H1 (cell line): ENCODE measurements around the gene ALKAL2. TPM values are rescaled to one million over a fixed set of nuclear protein-coding genes. Genes with fewer than 3 reads are reported as not detected.
A peak's percentile ranks its signal among the peaks of the same experiment; 100 is the strongest.

Source experiments
- CTCF ChIA-PET: fragments of 300-600 bp; sonication (Branson Sonifier 250); formaldehyde crosslinking; loops from one replicate; lab custom pipeline; 2021; ENCODE audit not compliant: partially characterized antibody; lab: Charles Lee
- POLR2A ChIA-PET: fragments of 300-600 bp; sonication (Branson Sonifier 250); formaldehyde crosslinking; loops from one replicate; lab custom pipeline; 2021; ENCODE audit warnings: inconsistent platforms; ENCODE audit not compliant: partially characterized antibody; lab: Charles Lee
- DNase-seq, 2 experiments: peaks; one replicate each; pipeline versions ENCODE4 v3.0.0 to v3.0.0-alpha.2; 2010 to 2022; ENCODE audit warnings: low spot score in 2 of 2, low read depth in 1 of 2, mixed read lengths in 1 of 2
- FAIRE-seq: peaks from 2 replicates; lab custom pipeline; 2011; peaks lifted over from hg19 to GRCh38; lab: Jason Lieb, UNC
- H2AFZ ChIP-seq: 2 replicates; pipeline ENCODE4 v1.8.1; 2012; ENCODE audit warnings: low read length, inconsistent platforms
- H2AK5ac ChIP-seq: 2 replicates; pipeline ENCODE4 v1.6.1; 2013; ENCODE audit warnings: low read depth, low read length
- H2BK120ac ChIP-seq: replicated peaks from 2 replicates; pipeline ENCODE3; 2013; ENCODE audit warnings: low read depth, low read length, inconsistent platforms
- H2BK12ac ChIP-seq: 2 replicates; pipeline ENCODE4 v1.6.1; 2013; ENCODE audit warnings: low read depth, low read length
- H2BK15ac ChIP-seq: 2 replicates; pipeline ENCODE4 v1.6.1; 2013; ENCODE audit warnings: low read length
- H2BK20ac ChIP-seq: 2 replicates; pipeline ENCODE4 v1.6.1; 2013; ENCODE audit warnings: low read length
- H2BK5ac ChIP-seq: 2 replicates; pipeline ENCODE4 v1.6.1; 2013; ENCODE audit warnings: low read depth, low read length
- H3K14ac ChIP-seq: 2 replicates; pipeline ENCODE4 v1.6.1; 2013; ENCODE audit warnings: inconsistent platforms; ENCODE audit not compliant: insufficient read length
- H3K18ac ChIP-seq: 2 replicates; pipeline ENCODE4 v1.6.1; 2013; ENCODE audit warnings: low read length; ENCODE audit errors: extremely low read depth
- H3K23ac ChIP-seq: 2 replicates; pipeline ENCODE4 v1.6.1; 2013; ENCODE audit warnings: inconsistent platforms; ENCODE audit not compliant: insufficient read length
- H3K23me2 ChIP-seq: 2 replicates; pipeline ENCODE4 v1.6.1; 2013; ENCODE audit warnings: low read depth, low read length
- H3K27ac ChIP-seq: 2 replicates; pipeline ENCODE4 v1.6.1; 2011; ENCODE audit warnings: low read depth, low read length, inconsistent platforms
- H3K27me3 ChIP-seq, 4 experiments: replicated peaks in 1 of 4; 1 replicate in 1 of 4; 2 replicates in 3 of 4; pipeline versions ENCODE4 v1.6.1 to v1.8.1; 2011 to 2013; ENCODE audit warnings: low read length in 3 of 4, mild to moderate bottlenecking in 3 of 4, inconsistent platforms in 2 of 4, mixed read lengths in 2 of 4, moderate library complexity in 1 of 4; ENCODE audit not compliant: control insufficient read depth in 3 of 4, insufficient read depth in 3 of 4; ENCODE audit errors: extremely low read depth in 1 of 4
- H3K36me3 ChIP-seq, 4 experiments: 2 replicates each; pipeline versions ENCODE4 v1.6.1 to v1.8.1; 2011 to 2013; ENCODE audit warnings: mild to moderate bottlenecking in 4 of 4, low read length in 3 of 4, moderate library complexity in 2 of 4, control low read depth in 1 of 4, inconsistent platforms in 1 of 4; ENCODE audit not compliant: insufficient read depth in 4 of 4, control insufficient read depth in 2 of 4
- H3K4ac ChIP-seq: replicated peaks from 2 replicates; pipeline ENCODE3; 2013; ENCODE audit warnings: low read length, low read depth, mixed read lengths, inconsistent platforms; ENCODE audit not compliant: insufficient read length
- H3K4me1 ChIP-seq, 4 experiments: replicated peaks in 1 of 4; 1 replicate in 1 of 4; 2 replicates in 3 of 4; pipeline versions ENCODE4 v1.6.1 to v1.8.1; 2011 to 2013; ENCODE audit warnings: low read length in 3 of 4, inconsistent platforms in 2 of 4, mixed read lengths in 1 of 4; ENCODE audit not compliant: insufficient read depth in 4 of 4, control insufficient read depth in 3 of 4
- H3K4me2 ChIP-seq, 2 experiments: 2 replicates each; pipeline versions ENCODE4 v1.6.1 to v1.8.1; 2011 to 2013; ENCODE audit warnings: low read depth in 2 of 2, low read length in 2 of 2, control low read depth in 1 of 2, inconsistent platforms in 1 of 2, mild to moderate bottlenecking in 1 of 2; ENCODE audit not compliant: insufficient read depth in 1 of 2
- H3K4me3 ChIP-seq, 4 experiments: fragments of 200-600, 300-600 bp in 1 of 4; sonication (generic), shearing (Covaris generic), sonication (Bioruptor Twin) in 1 of 4; 2 replicates each; pipeline versions ENCODE4 v1.5.1 to v1.8.1; 2011 to 2016; ENCODE audit warnings: low read length in 4 of 4, low read depth in 3 of 4, control low read depth in 2 of 4, inconsistent platforms in 2 of 4, mild to moderate bottlenecking in 2 of 4, mixed read lengths in 1 of 4, moderate library complexity in 1 of 4; ENCODE audit not compliant: insufficient read depth in 2 of 4; ENCODE audit errors: extremely low read depth in 1 of 4
- H3K56ac ChIP-seq: replicated peaks from 2 replicates; pipeline ENCODE3; 2013; ENCODE audit warnings: low read depth, mild to moderate bottlenecking, mixed read lengths, low read length, inconsistent platforms; ENCODE audit not compliant: insufficient read length
- H3K79me1 ChIP-seq: 2 replicates; pipeline ENCODE4 v1.6.1; 2013; ENCODE audit warnings: low read depth, low read length, control low read depth
- H3K79me2 ChIP-seq, 2 experiments: 2 replicates each; pipeline versions ENCODE4 v1.6.1 to v1.8.1; 2012 to 2013; ENCODE audit warnings: low read length in 2 of 2, mild to moderate bottlenecking in 2 of 2, inconsistent platforms in 1 of 2; ENCODE audit not compliant: insufficient read depth in 2 of 2, control insufficient read depth in 1 of 2
- H3K9ac ChIP-seq, 4 experiments: replicated peaks in 1 of 4; 1 replicate in 1 of 4; 2 replicates in 3 of 4; pipeline versions ENCODE4 v1.6.1 to v1.8.1; 2011 to 2013; ENCODE audit warnings: low read depth in 3 of 4, low read length in 3 of 4, control low read depth in 2 of 4, mild to moderate bottlenecking in 2 of 4, moderate library complexity in 2 of 4, inconsistent platforms in 1 of 4; ENCODE audit errors: extremely low read depth in 1 of 4
- H3K9me3 ChIP-seq, 2 experiments: 2 replicates each; pipeline versions ENCODE4 v1.6.1 to v1.8.1; 2012 to 2013; ENCODE audit warnings: mild to moderate bottlenecking in 2 of 2, moderate library complexity in 2 of 2, control low read depth in 1 of 2, inconsistent platforms in 1 of 2, low read depth in 1 of 2, low read length in 1 of 2, mixed read lengths in 1 of 2; ENCODE audit not compliant: insufficient read depth in 2 of 2
- H4K20me1 ChIP-seq, 2 experiments: replicated peaks in 1 of 2; 2 replicates each; pipeline versions ENCODE3 to v1.8.1; 2011 to 2013; ENCODE audit warnings: inconsistent platforms in 2 of 2, low read length in 2 of 2, mild to moderate bottlenecking in 1 of 2; ENCODE audit not compliant: insufficient read depth in 2 of 2, control insufficient read depth in 1 of 2
- H4K5ac ChIP-seq: 2 replicates; pipeline ENCODE4 v1.6.1; 2013; ENCODE audit warnings: low read length, low read depth, mixed read lengths, inconsistent platforms; ENCODE audit not compliant: insufficient read length
- H4K8ac ChIP-seq: 2 replicates; pipeline ENCODE4 v1.8.0; 2013; ENCODE audit warnings: mild to moderate bottlenecking, moderate library complexity, low read length, inconsistent platforms; ENCODE audit not compliant: insufficient read depth; ENCODE audit errors: extremely low read depth
- H4K91ac ChIP-seq: replicated peaks from 2 replicates; pipeline ENCODE3; 2013; ENCODE audit warnings: low read length, mixed read lengths, inconsistent platforms; ENCODE audit not compliant: insufficient read length
- HDAC2 ChIP-seq, 2 experiments: fragments of 300-600 bp in 1 of 2; sonication (generic) in 1 of 2; IDR thresholded peaks; 2 replicates each; pipeline ENCODE4 v1.6.1; 2011 to 2012; ENCODE audit warnings: low read depth in 2 of 2, low read length in 2 of 2, mild to moderate bottlenecking in 2 of 2, moderate library complexity in 2 of 2, borderline replicate concordance in 1 of 2, inconsistent platforms in 1 of 2
- KDM1A ChIP-seq: fragments of 200-600, 300-600 bp; sonication (generic); IDR thresholded peaks from 2 replicates; pipeline ENCODE4 v1.7.1; 2016; ENCODE audit warnings: mild to moderate bottlenecking, low read length, borderline replicate concordance
- SP1 ChIP-seq: IDR thresholded peaks from 2 replicates; pipeline ENCODE4 v1.6.1; 2011; ENCODE audit warnings: low read depth, low read length
- WGBS, 2 experiments: shearing (Covaris generic) in 1 of 2; methylation state at CpG; one replicate each; pipeline versions ENCODE4 v1.1.6 to v1.1.7; 2013 to 2015; ENCODE audit warnings: low lambda C conversion rate in 2 of 2, mixed read lengths in 2 of 2, inconsistent platforms in 1 of 2, low coverage in 1 of 2, missing lambda C conversion rate in 1 of 2; ENCODE audit not compliant: insufficient replicate concordance in 2 of 2, insufficient coverage in 1 of 2, insufficient read length in 1 of 2; ENCODE audit errors: extremely low coverage in 1 of 2, missing lambda C conversion rate in 1 of 2; 5-methylcytosine and 5-hydroxymethylcytosine counted together
- polyA plus RNA-seq, 7 experiments: library from polyadenylated mRNA; depleted of rRNA in 3 of 7; stranded (reverse) in 5 of 7; unstranded in 2 of 7; fragments of >200 nt in 5 of 7; fragments of 200-250 nt in 2 of 7; gene quantifications; 1 replicate in 5 of 7; 2 replicates in 1 of 7; 4 replicates in 1 of 7; pipeline versions ENCODE4 v1.2.1 to v1.2.3, GENCODE V29; 2011 to 2013; ENCODE audit warnings: missing spikeins in 2 of 7, mixed read lengths in 2 of 7
- total RNA-seq: library from RNA; stranded (reverse); fragmentation: NEBNext Ultra II Directional; extraction: Animal tissue kit (Norgen Biotek cat#: 25700); gene quantifications from 2 replicates; pipeline ENCODE4 v1.2.1, GENCODE V29; 2021

Gene ALKAL2
- total and polyA plus RNA-seq, 2 of the 8 experiments (the other 6 are each of a cell fraction or from before 2014, with no cell fraction given) = 4.6 to 11.5 TPM

GRCh38 chr2:286774-287392, 1.0 kb downstream of the ALKAL2 start:
- H3K4ac ChIP-seq = no peak overlapping the region
- H2BK120ac ChIP-seq = no peak overlapping the region
- H3K9me3 ChIP-seq = no peaks in the 10 kb centered on the region
- H3K36me3 ChIP-seq = peaks cover 0 to 8% (median 2%) of the 10 kb centered on the region in 4 experiments; a peak in 3 of 8 replicates
- H2BK20ac ChIP-seq = no peak overlapping the region
- no peak overlapping the region for H3K27ac ChIP-seq
- no peak overlapping the region for H3K14ac ChIP-seq
- H3K23ac ChIP-seq = no peak overlapping the region
- H3K79me1 ChIP-seq = no peaks in the 10 kb centered on the region
- peaks cover 2 to 7% of the 10 kb centered on the region in 2 experiments for H4K20me1 ChIP-seq
- no peak overlapping the region for H2BK15ac ChIP-seq
- DNase-seq (no peak), FAIRE-seq (no peak)
- ChIA-PET POLR2A (interaction anchor here (1.2 to 2.1 kb wide), 3 partner anchors 10 to 22 kb away, joined by 5 to 8 read pairs (median 6); partner anchors contain the start of gene ACP1), CTCF (interaction anchor here (1.1 to 5.1 kb wide), 2 partner anchors 14 to 268 kb away, joined by 3 to 28 read pairs; no protein-coding TSS in a partner anchor)
- H3K23me2 ChIP-seq = peaks cover 8% of the 10 kb centered on the region; the same call in 1 of the 2 replicates
- H2BK12ac ChIP-seq = no peak overlapping the region
- H4K8ac ChIP-seq = no peak overlapping the region
- no peak overlapping the region for H4K5ac ChIP-seq
- no peak for TF ChIP-seq SP1
- peak; percentile 21 to 47; a peak in 1 of 4 replicates for TF ChIP-seq HDAC2 (IDR thresholded peaks at IDR 0.05; ENCODE audit: borderline replicate concordance in 1 of 2, low read depth in 2 of 2, low read length in 2 of 2)
- TF ChIP-seq KDM1A = no peak
- H2AFZ ChIP-seq = no peak overlapping the region
- no peak overlapping the region for H3K56ac ChIP-seq
- no peaks in the 10 kb centered on the region for H3K79me2 ChIP-seq
- 5% methylated on average over 20 of the region's 20 CpGs; no CpG with 5 or more reads in 1 of the 2 experiments for WGBS, 2 experiments
- peak overlapping the region; percentile 39 to 70 (median 45) for H3K4me3 ChIP-seq
- H3K4me1 ChIP-seq = peaks cover 6 to 29% (median 20%) of the 10 kb centered on the region in 4 experiments
- H4K91ac ChIP-seq = no peak overlapping the region
- H2BK5ac ChIP-seq = no peak overlapping the region
- no peak overlapping the region for H2AK5ac ChIP-seq
- no peak overlapping the region for H3K9ac ChIP-seq
- peak overlapping the region; percentile 85 to 91 for H3K4me2 ChIP-seq
- no peak overlapping the region for H3K18ac ChIP-seq
- peaks cover 9 to 48% (median 33%) of the 10 kb centered on the region in 4 experiments for H3K27me3 ChIP-seq
